Gastroesophageal sphincter (tissue), 4 donors: ENCODE data around the gene ZHX3. TPM values are rescaled to one million over a fixed set of nuclear protein-coding genes. Genes with fewer than 3 reads are reported as not detected.
A peak's percentile ranks its signal among the peaks of the same experiment; 100 is the strongest.

Experiments used
- ATAC-seq: fragments of 150-250 bp; one replicate; pipeline ENCODE4 v1.9.1; 2016; ENCODE audit warnings: mild to moderate bottlenecking, moderate library complexity
- H3K27ac ChIP-seq, 4 donors: fragments of 200-600 bp; sonication (generic) in 3 of 4; 1 replicate in 3 of 4; 2 replicates in 1 of 4; pipeline ENCODE4 v1.5.1; 2016 to 2019
- H3K27me3 ChIP-seq: fragments of 200-600 bp; sonication (generic); one replicate; pipeline ENCODE4 v1.5.1; 2019
- H3K36me3 ChIP-seq, 2 donors: fragments of 200-600 bp; sonication (generic); one replicate each; pipeline ENCODE4 v1.5.1; 2019; ENCODE audit warnings: control low read depth in 1 of 2
- H3K4me1 ChIP-seq, 3 donors: fragments of 200-600 bp; sonication (generic); 1 replicate in 2 of 3; 2 replicates in 1 of 3; pipeline ENCODE4 v1.5.1; 2016 to 2019; ENCODE audit warnings: control low read depth in 2 of 3
- H3K4me3 ChIP-seq, 2 donors: fragments of 200-600 bp; sonication (generic); one replicate each; pipeline ENCODE4 v1.5.1; 2019; ENCODE audit warnings: mild to moderate bottlenecking in 1 of 2, moderate library complexity in 1 of 2
- H3K9me3 ChIP-seq, 3 donors: fragments of 200-600 bp; sonication (generic); one replicate each; pipeline ENCODE4 v1.5.1; 2017 to 2019; ENCODE audit warnings: control low read depth in 2 of 3
- CTCF ChIP-seq, 4 experiments: fragments of 200-600 bp in 2 of 4; fragments of 450-650 bp in 2 of 4; sonication (generic) in 1 of 4; IDR thresholded peaks; one replicate each; pipeline ENCODE4 v1.5.1; 2017 to 2019; ENCODE audit warnings: antibody characterized with exemption in 4 of 4, mild to moderate bottlenecking in 2 of 4, moderate library complexity in 2 of 4
- EP300 ChIP-seq: sonication (generic); formaldehyde crosslinking; IDR thresholded peaks from one replicate; pipeline ENCODE4 v1.6.1; 2017; ENCODE audit warnings: antibody characterized with exemption, mild to moderate bottlenecking
- POLR2A ChIP-seq, 2 donors: fragments of 450-650 bp; IDR thresholded peaks; one replicate each; pipeline ENCODE4 v1.6.1; 2017; ENCODE audit warnings: antibody characterized with exemption in 2 of 2, mild to moderate bottlenecking in 2 of 2, moderate library complexity in 1 of 2
- POLR2AphosphoS5 ChIP-seq: sonication (generic); formaldehyde crosslinking; IDR thresholded peaks from one replicate; pipeline ENCODE4 v1.6.1; 2017; ENCODE audit warnings: antibody characterized with exemption
- WGBS, 2 donors: methylation state at CpG; one replicate each; pipeline ENCODE4 v1.1.5; 2018; ENCODE audit warnings: low coverage in 1 of 2; 5-methylcytosine and 5-hydroxymethylcytosine counted together
- total RNA-seq, 4 donors: library from RNA; depleted of rRNA; stranded (reverse); fragments of >200 nt; gene quantifications; one replicate each; pipeline ENCODE4 v1.1.0, GENCODE V29; 2016

The ZHX3 gene
- total RNA-seq, 4 donors from 2014 or later: 121 to 183 (median 155) TPM

- peak overlapping the region; percentile 92 to 100 (median 96) for H3K27ac ChIP-seq
- TF ChIP-seq EP300: peak; percentile 91
- peak in 1 of 2 donors; percentile 17 for TF ChIP-seq POLR2A (IDR thresholded peaks at IDR 0.05)
- TF ChIP-seq CTCF (IDR thresholded peaks at IDR 0.05): peak in 2 of 4 experiments; percentile 6 to 11
- peak; percentile 99 for TF ChIP-seq POLR2AphosphoS5
- H3K27me3 ChIP-seq: no peaks in the 10 kb centered on the region
- H3K36me3 ChIP-seq: no peaks in the 10 kb centered on the region
- no peaks in the 10 kb centered on the region for H3K9me3 ChIP-seq
- WGBS, 2 donors: 9 to 10% methylated on average over 4 of the region's 4 CpGs
- peaks cover 55 to 94% (median 66%) of the 10 kb centered on the region in 3 donors for H3K4me1 ChIP-seq
- ATAC-seq: peak; percentile 81
- peak overlapping the region; percentile 3 to 10 for H3K4me3 ChIP-seq
These were observed 69.0 kb downstream of the ZHX3 start for GRCh38 chr20:41248368-41249024.

GRCh38 chr20:41247523-41248367, 69.8 kb downstream of the ZHX3 start:
- no peaks in the 10 kb centered on the region for H3K9me3 ChIP-seq
- H3K4me3 ChIP-seq: peak overlapping the region in 1 of 2 donors; percentile 3
- H3K36me3 ChIP-seq: no peaks in the 10 kb centered on the region
- peak overlapping the region; percentile 92 to 100 (median 96) for H3K27ac ChIP-seq
- peaks cover 55 to 93% (median 73%) of the 10 kb centered on the region in 3 donors for H3K4me1 ChIP-seq
- TF ChIP-seq POLR2A (IDR thresholded peaks at IDR 0.05) (no peak), POLR2AphosphoS5 (no peak), CTCF (IDR thresholded peaks at IDR 0.05) (no peak), EP300 (no peak)
- no peaks in the 10 kb centered on the region for H3K27me3 ChIP-seq
- WGBS, 2 donors: 37 to 47% methylated on average over 7 of the region's 7 CpGs
- ATAC-seq: peak; percentile 2

- WGBS, 2 donors: 0 to 56% methylated on average over 2 of the region's 2 CpGs
- Histone ChIP-seq H3K36me3 (no peaks in the 10 kb centered on the region), H3K4me3 (no peak overlapping the region), H3K27ac (peak overlapping the region; percentile 92 to 100 (median 96)), H3K9me3 (no peaks in the 10 kb centered on the region), H3K27me3 (no peaks in the 10 kb centered on the region), H3K4me1 (peaks cover 54 to 93% (median 71%) of the 10 kb centered on the region in 3 donors)
- ATAC-seq: no peak
- TF ChIP-seq EP300 (no peak), CTCF (IDR thresholded peaks at IDR 0.05) (peak; percentile 6 to 62 (median 40))
These were observed 72.3 kb downstream of the ZHX3 start for GRCh38 chr20:41245086-41245707.

GRCh38 chr20:41242807-41243206, 74.7 kb downstream of the ZHX3 start:
- TF ChIP-seq CTCF (IDR thresholded peaks at IDR 0.05): no peak
- TF ChIP-seq POLR2AphosphoS5: no peak
- TF ChIP-seq EP300: no peak
- no peak for TF ChIP-seq POLR2A (IDR thresholded peaks at IDR 0.05)
- 33 to 70% methylated on average over 1 to 2 of the region's 2 CpGs for whole genome bisulfite sequencing, 2 donors
- no peak for ATAC-seq
- Histone ChIP-seq H3K4me3 (no peak overlapping the region), H3K9me3 (no peaks in the 10 kb centered on the region), H3K27ac (no peak overlapping the region), H3K4me1 (peaks cover 43 to 82% (median 58%) of the 10 kb centered on the region in 3 donors), H3K36me3 (peaks cover 0 to 5% of the 10 kb centered on the region in 2 donors), H3K27me3 (no peaks in the 10 kb centered on the region)
